Urothelium cell line (cell line): ENCODE data around the gene CAPN2.

Source experiments
- DNase-seq: peaks from one replicate; pipeline ENCODE4 v3.0.0; 2011; ENCODE audit warnings: low spot score, mixed read lengths
- FAIRE-seq: peaks from 2 replicates; lab custom pipeline; 2011; peaks lifted over from hg19 to GRCh38; lab: Jason Lieb, UNC

The CAPN2 gene

DNA sequence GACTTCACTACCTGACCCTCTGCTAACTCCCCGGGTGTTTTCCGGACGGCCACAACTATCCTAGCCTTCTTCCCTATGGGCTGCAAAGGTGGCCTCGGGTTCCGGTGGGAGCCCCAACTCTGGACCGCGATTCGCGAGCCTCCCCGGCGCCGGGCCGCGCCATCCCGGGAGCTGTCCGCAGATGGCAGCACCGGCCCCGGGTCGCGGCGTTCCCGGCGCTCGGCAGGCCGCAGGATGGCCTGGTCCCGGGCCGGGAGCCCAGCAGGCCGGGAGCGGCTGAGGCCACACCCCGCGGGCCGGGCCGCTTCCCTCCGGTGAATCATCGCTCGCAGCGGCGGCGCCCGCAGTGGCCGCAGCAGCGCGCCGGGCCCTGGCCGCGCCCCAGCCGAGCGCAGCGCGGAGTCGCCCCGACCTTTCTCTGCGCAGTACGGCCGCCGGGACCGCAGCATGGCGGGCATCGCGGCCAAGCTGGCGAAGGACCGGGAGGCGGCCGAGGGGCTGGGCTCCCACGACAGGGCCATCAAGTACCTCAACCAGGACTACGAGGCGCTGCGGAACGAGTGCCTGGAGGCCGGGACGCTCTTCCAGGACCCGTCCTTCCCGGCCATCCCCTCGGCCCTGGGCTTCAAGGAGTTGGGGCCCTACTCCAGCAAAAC lies at the start of gene CAPN2:
Gene CAPN2, plus strand, starts transcription at position 346 of the 656 bp plus-strand sequence. Its CDS starts 102 bp downstream, at position 448.
- no peak for FAIRE-seq
- DNase-seq, result peak; percentile 87

- DNase-seq (no peak), FAIRE-seq (no peak)
Measured at GRCh38 chr1:223662943-223663342, 49.4 kb upstream of the CAPN2 start.

DNA sequence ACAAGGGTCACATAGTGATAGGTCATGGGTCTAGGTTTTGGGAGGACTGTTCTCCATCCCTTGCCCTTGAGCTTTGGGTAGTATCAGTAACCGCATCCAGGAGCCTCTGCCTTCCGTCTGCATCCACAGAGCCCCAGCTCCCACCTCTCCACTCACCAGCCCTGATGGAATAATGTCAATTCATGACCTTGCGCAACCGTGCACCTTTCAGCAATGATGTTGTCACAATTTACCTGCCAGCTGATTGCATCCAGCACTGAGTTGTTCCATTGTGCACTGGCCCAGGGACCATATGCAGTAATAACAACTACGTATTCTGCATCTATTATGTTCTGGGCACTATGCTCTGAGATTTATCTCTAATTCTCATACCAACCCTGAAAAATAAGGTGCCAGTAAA lies 48.2 kb upstream of the CAPN2 start:
- no peak for DNase-seq

DNA sequence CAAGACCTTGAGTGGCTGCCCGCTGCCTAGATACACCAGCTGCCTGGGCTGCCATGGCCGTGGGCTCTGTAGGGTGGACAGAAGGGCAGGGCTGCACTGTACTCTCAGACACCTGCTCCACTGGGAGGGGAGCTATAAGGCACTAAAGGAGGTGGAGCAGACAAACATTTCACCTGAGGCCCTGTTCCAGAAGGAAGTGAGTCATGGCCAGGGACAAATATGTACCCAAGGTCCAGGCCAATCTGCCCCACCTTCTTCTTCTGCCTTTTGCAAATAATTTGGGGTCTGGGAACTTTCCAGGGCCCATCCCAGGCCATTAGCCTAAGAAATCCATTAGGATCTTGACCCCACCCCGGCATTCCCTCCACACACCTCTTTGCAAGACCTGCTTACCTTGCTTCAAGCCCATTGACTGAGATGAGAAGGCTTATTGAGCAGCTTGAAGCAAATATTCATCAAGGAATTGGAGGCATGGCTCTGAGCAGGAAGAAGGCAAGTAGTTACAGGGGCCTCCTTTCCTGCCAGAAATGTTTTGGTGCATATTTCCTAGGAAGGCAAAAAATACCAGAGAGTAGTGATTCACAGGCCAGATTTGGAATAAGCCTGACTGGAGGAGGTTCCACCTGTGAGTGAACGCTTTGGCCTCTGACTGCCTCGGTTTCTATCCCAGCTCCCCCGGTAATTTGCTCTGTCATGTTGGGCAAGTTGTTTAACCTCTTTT lies 46.6 kb upstream of the CAPN2 start, which contains the start of gene CAPN8:
Gene CAPN8, minus strand, starts transcription at position 110 of the 721 bp plus-strand sequence. Its CDS starts 55 bp downstream, at position 55.
- FAIRE-seq (no peak), DNase-seq (no peak)

More for the DNA sequence above, 48.2 kb upstream of the CAPN2 start:
- no peak for FAIRE-seq

DNA sequence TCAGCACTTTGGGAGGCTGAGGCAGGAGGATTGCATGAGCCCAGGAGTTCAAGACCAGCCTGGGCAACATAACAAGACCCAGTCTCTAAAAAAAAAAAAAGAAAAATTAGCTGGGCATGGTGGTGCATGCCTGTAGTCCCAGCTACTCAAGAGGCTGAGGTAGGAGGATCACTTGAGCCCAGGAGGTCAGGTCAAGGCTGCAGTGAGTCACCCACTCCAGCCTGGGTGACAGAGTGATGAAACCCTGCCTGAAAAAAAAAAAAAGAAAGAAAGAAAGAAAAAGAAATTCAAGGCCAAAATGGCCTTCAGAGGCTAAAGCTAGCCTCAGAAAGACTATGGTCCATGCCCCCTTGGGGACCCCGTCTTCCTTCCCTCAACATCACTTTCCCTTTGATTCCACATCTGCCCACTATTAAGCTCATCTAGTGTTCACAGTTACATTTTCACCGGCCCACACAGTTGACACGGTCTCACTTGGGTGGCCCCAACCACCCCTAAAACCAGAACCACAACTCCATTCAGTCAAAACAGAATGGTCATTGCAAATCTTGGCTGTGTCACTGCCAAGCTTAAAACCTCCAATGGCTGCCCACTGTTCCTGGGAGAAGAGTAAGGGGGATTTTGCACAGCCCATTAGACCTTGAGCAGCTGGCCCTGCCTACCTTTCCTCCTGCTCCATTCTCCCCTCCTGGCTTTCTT lies 44.7 kb upstream of the CAPN2 start:
- no peak for DNase-seq
- no peak for FAIRE-seq

GRCh38 chr1:223669003-223669795 lies 43.1 kb upstream of the CAPN2 start:
- FAIRE-seq (no peak), DNase-seq (no peak)

GRCh38 chr1:223670458-223671159 lies 41.7 kb upstream of the CAPN2 start:
- DNase-seq (no peak), FAIRE-seq (no peak)

GRCh38 chr1:223674119-223674890 lies 38.0 kb upstream of the CAPN2 start:
- DNase-seq (no peak), FAIRE-seq (no peak)

GRCh38 chr1:223678841-223679240 lies 33.5 kb upstream of the CAPN2 start:
- DNase-seq (no peak), FAIRE-seq (no peak)

GRCh38 chr1:223680188-223680587 lies 32.2 kb upstream of the CAPN2 start:
- no peak for FAIRE-seq
- no peak for DNase-seq

DNA sequence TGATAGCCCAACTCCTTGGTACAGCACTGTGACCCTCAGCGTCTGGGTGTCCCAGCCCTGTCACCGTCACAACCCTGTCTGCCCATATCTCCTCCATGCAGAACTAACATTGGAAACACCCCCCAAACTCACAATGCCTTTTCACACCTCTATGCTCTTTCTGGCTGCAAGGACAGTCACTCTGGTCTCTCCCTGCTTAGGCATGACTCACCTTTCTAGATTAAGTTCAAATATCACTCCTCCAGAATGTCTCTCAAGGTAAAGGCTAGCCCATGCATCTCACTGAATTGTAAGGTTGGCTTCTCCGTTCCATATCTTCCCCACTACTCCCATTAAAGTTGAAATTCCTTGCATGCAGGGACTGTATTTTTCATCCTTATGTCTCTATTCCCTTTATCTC lies 29.8 kb upstream of the CAPN2 start:
- DNase-seq (no peak), FAIRE-seq (no peak)

DNA sequence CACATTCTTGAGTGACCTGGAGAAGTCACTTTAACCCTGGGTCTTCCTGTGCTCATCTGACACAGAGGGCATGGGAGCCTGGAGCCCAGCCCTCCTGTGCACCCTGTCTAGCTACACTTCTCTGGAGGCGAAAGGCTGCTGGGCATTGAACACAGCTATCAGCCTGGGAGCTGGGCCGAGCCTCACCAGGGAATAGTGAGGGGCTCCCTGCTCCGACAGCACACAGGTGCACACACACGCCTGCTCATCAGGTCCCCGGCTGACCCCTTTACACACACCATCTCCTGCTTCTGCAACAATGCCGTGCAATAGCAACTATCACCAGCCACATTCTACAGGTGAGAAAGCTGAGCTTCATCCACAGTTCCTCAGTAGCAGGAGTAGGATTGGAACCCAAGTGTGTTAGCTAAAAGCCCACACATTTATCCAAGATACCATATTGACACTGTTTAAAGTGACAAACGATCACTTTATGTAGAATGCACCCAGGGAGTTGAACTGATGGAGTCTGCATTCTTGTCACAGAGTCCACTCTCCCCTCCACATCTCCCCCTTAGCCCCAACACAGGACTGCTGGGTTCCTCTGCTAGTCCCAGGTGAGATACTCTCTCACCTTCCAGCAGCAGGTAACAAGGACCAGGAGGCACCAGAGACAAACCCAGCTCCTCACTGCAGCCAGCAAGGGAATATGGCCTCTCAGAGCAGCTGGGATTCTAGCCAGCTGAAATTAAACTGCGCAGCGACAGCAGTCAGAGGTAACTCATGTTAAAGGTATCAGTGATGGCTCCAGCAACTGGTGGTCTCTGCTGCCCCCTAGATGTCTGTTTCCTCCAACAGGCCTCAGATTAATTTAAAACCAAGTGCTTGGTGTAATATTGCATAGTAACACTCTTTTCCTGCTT lies 28.5 kb upstream of the CAPN2 start:
- FAIRE-seq, result no peak
- peak; percentile 52 for DNase-seq

DNA sequence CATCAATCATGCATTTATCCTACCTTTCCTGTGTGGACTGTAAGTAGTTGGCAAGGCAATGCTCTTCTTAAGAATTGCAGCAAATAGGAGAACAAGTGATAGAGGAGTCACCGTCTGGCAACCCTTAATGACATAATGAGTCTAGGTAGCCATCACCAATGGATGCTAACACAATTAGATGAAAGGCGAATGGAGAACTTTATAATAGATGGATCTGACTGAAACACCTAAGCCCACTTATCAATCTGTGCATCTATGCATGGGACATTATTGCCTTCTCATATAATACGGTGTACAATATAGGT lies 27.9 kb upstream of the CAPN2 start:
- DNase-seq, result no peak
- no peak for FAIRE-seq

DNA sequence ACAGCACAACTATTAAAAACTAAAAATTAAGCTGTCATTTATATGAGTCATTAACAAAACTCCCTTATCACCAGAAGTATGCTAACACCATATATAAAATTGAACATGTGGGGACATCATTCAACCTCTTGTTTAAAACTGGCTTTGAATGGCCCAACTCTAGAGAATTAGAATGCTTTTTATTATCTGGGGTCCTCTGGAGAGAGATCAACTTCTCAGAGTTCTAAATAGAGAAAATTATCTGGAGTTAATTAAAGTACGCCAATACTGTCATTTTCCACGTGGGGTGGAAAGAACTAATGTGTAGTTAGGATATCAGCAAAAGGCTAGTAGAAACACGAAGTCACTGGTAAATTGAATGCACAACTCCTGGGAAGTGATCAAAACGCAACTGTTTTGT lies 21.2 kb upstream of the CAPN2 start:
- FAIRE-seq (no peak), DNase-seq (no peak)

- no peak for FAIRE-seq
- no peak for DNase-seq
Measured at GRCh38 chr1:223695014-223695548, 17.3 kb upstream of the CAPN2 start.

GRCh38 chr1:223695941-223696340 lies 16.4 kb upstream of the CAPN2 start:
- FAIRE-seq (no peak), DNase-seq (no peak)

DNA sequence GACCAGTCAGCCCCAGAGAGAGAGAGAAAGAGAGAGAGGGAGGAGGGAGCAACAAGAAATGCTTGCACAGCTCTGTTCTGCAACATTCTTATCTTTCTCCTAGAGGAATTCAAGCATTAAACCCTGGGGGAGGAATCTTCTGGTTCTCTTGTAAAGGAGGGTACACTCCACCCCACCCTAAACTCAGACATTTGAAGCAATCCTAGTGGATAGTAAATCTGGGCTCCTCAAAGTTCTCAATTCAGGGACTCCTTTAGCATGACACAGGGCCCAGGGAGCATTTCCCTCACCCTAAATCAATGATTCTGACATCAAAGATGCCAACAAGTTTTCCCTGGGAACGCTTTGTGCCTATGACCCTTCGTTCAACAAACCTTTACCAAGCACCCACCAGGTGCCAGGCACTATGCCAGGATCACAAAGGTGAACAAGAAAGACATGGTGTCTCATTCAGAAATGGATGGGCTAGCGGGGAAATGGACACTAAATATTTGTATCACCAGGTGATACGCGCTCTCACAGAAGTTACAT lies 11.9 kb upstream of the CAPN2 start:
- no peak for FAIRE-seq
- DNase-seq, result no peak

DNA sequence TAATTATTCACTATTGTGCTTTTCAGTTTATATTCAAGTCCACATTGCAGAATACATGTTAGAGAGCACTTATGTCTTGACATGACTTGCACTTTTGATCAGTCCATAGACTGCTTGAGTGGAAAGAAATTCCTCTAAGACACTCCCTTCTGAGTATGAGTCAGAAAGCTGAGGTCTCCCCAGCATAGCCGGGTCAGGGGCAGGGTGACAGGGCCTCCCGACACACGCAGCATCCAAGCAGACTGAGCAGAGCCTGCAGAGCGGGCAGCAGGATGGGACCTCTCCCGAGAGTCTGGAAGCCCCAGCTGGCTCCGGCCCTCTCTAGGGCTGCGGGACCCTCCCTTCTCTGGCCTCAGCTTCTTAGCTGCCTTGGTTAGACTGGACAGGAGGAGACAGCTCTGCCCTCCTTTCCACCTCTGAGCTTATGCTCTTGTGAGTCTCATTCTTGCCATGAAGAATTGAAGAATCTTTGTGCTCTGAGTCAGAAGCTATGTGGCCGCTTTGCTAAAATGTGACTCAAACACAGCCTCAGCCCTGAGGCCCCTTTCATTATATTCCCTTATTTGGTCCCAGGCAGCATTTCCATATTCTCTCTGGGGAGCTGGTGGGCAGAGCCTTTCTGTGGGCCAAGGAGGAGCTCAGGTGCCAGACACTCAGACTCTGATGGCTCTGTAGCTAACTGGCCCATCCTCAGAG lies 11.2 kb upstream of the CAPN2 start:
- DNase-seq (peak; percentile 83), FAIRE-seq (no peak)
